Measurements from ENCODE around the gene GID8.

GID8 gene

GRCh38 chr20:62971950-62972844, 34.2 kb downstream of the GID8 start:
- DNase-seq, result peak; percentile 20

DNA sequence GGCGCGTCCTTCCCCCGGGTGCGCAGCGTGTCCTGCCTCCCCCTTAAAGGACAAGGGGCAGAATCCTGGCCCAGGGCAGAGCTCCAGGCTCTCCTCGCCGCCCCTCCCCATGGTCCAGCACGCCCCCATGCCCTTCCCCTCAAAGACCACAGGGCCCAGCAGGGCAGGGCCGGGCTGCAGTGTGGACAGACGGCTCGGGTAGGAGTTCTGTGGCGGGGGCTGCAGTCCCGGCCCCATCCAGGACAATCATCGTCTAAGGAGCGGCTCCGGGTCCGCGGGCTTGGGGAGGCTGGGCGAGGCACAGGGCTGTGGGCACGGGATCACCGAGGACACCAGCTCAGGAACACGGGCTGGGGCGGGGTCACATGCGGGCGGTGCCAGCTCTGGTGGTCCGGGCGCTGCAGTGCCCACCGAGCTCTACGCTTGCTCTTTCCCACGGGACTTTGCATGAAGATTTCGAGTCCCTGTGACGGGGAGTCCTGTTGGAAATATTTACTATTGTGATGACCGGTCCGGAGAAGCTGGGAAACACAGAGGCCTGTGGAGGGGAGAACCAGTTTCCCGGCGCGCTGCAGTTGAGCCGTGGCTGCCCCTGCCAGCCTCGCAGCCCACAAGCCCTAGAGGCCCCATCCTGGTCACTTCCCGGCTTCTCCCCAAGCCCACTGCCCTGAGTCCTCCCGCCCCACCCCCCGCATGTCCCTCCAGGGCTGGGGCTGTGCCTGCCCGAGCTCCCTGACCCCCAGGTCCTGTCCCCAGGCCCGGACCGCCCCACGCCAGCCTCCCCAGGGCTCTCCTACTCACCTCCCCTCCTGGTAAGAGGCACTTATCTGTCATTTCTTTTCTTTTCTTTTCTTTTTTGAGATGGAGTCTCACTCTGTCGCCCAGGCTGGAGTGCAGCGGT, 35.1 kb downstream of the GID8 start:
- DNase-seq, result no peak

GRCh38 chr20:62975251-62975760, 37.4 kb downstream of the GID8 start:
- DNase-seq, result no peak

GRCh38 chr20:62975812-62976508, 38.0 kb downstream of the GID8 start:
- no peak for DNase-seq

DNA sequence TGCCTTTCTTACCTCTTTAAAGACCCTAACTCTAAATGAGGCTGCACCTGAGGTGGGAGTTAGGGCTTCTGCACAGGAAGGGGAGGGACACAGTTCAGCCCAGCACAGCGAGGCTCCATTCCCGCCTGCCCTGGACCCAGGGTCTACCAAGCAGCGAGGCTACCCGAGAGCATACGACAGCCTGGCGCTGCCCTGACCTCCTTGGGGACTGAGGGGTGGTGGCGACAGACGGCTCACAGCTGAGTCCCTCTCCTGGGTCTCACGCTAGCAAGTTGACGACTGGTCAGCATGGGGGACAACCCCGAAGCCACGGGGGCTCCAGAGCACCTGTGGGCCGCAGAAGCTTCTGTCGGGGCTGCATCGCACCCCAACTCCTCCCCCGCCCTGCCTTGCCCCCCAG, 38.9 kb downstream of the GID8 start:
- no peak for DNase-seq

- DNase-seq, result no peak
Measured at GRCh38 chr20:62977613-62978560, 39.9 kb downstream of the GID8 start.

DNA sequence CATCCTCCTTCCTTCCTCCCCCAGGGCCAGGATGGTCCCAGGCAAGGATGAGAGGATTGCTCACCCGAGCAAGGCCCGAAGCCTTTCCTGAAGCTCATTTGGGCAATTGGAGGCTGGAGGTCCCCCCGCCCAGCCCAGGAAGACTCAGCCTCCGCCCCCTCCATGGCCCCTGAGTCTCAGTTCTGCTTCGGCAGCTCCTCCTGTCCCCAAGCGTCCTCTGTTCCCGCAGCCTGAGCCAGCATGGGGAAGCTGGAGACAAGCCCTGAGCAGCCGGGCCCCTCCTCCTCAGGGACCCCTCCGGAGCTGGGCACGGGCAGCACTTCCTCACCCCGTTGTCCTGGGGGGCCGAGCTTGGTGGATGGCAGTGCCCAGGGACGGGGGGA, 40.6 kb downstream of the GID8 start:
- no peak for DNase-seq

DNA sequence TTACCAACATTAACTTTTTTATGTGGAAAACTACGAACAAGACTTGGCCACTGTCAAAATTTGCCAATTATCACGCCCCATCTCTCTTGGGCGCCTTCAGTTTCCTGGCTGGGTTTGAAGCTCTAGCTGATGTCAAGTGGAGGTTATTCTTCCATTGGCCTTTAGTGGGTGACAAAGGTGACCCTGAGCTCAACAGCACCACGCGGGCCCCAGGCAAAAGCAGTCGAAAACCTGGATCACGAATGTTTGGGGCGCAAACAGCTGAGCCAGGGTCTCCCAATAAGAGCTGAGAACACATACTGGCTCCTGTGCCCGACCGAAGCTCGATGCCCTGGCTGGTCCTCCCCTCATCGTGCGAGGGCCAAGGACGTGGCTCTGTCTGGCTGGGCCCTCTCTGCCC, 41.4 kb downstream of the GID8 start:
- no peak for DNase-seq

GRCh38 chr20:62979876-62980373, 42.0 kb downstream of the GID8 start:
- DNase-seq, result no peak

GRCh38 chr20:62980380-62980960, 42.5 kb downstream of the GID8 start:
- DNase-seq, result no peak

GRCh38 chr20:62980970-62981369, 43.0 kb downstream of the GID8 start:
- DNase-seq, result no peak

- no peak for DNase-seq
Measured at GRCh38 chr20:62982124-62983075, 44.5 kb downstream of the GID8 start.

GRCh38 chr20:62983210-62983609, 45.3 kb downstream of the GID8 start:
- DNase-seq, result no peak

DNA sequence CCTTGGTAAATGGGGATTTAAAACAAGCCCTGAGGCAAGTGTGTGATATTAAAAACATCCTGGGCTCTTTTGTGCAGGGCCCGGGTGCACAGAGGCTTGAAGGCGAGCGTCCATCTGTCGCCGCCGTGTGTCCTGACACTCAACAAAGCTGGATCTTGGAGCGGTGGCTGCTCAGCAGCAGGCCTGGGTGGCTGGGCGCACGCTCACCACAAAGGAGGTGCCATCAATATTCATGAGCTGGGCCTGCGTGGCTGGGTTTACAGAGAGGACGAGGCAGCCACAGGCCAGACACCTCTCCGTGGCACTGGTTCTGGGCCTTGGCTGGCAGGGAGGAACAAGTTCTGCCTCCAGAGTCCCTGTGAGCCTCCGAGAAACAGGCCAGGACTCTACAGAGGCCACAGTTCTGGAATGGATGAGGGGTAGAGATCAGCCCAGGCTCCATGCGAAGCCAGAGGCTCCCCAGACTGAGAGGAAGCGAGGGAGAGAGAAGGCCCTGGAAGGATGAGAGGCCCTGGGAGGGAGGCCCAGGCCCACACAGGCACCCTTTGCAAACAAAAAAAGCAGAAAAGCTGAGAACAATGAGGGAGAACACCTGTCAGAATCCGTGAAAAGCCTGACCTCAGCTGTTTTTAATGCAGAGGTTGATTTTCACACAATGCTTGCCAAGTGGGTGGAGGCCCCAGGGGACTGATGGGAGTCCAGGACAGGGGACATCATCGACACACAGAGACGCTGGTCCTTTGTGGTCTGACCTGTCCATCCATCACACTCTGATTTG, 46.9 kb downstream of the GID8 start:
- DNase-seq, result no peak

DNA sequence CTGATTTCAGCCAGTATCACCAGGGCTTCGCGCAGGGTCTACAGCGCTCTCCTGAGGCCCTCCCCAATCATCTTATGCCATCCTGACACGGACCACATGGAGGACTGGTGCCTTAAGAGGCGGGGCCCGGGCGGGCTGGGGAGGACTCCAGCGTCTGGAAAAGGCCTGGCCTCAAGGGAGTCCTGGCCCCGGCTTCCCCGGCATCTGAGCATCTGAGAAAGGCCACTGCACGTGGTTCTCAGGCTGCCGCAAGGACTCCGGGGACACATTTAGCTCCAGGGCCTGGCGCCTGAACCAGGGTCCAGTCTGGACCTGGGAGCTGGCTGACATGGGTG, 47.5 kb downstream of the GID8 start:
- DNase-seq, result no peak

DNA sequence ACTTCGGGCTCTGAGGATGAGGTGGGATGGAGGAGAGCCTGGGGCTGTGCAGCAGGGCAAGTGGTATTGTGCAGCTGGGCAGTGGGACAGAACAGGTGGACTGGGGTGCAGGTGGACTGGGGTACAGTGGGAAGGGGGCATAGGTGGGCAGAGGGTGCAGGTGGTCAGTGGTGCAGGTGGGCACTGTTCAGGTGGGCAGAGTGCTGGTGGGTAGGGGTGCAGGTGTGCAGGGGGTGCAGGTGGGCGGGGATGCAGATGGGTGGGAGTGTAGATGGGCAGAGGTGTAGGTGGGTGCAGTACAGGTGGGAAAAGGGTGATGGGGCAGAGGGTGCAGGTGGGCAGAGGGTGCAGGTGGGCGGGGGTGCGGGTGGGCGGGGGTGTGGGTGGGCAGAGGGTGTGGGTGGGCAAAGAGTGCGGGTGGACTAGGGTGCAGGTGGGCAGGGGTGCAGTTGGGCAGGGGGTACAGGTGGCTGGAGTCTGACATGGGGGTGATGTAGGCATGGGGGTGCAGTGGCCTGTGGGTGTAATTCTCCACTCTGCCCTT, 48.4 kb downstream of the GID8 start:
- DNase-seq, result no peak

- no peak for DNase-seq
Measured at GRCh38 chr20:62987114-62987513, 49.2 kb downstream of the GID8 start.

- DNase-seq, result no peak
Measured at GRCh38 chr20:62989201-62989601, 51.3 kb downstream of the GID8 start.

GRCh38 chr20:62990306-62990825, 52.4 kb downstream of the GID8 start:
- no peak for DNase-seq

All from NCI-H2029 treated with DMSO at 0.1 percent for 48 hours (cell line).